Stimulated activated naive CD8-positive, alpha-beta T cell treated with anti-CD3 and anti-CD28 coated beads, Interleukin-15, amount 100 ng/mL, for 72 hours (primary cell): ENCODE results near the gene SEC31A.
"Not testable (repeated sequence)": the region's sequence is repeated elsewhere in the genome, so short reads cannot be mapped to it uniquely, and the experiment has no call there.

Experiments
- ATAC-seq: fragments of 150-1000 bp; cut with Tn5 transposase; 2 replicates; pipeline ENCODE4 v1.10.0; 2021; ENCODE audit warnings: mild to moderate bottlenecking, moderate library complexity
- DNase-seq, 2 donors: peaks; one replicate each; pipeline ENCODE4 v3.0.0; 2021 to 2022
- H3K27ac Mint-ChIP-seq, 2 donors: one replicate each; pipeline ENCODE4 v1.8.0; 2022; ENCODE audit warnings: mild to moderate bottlenecking in 2 of 2, mixed read lengths in 2 of 2, moderate library complexity in 2 of 2
- H3K27me3 Mint-ChIP-seq: one replicate; pipeline ENCODE4 v1.8.0; 2022; ENCODE audit warnings: mixed read lengths
- H3K4me1 Mint-ChIP-seq: one replicate; pipeline ENCODE4 v1.8.0; 2022; ENCODE audit warnings: mild to moderate bottlenecking, mixed read lengths
- H3K4me3 Mint-ChIP-seq, 2 donors: one replicate each; pipeline ENCODE4 v1.8.0; 2022; ENCODE audit warnings: mild to moderate bottlenecking in 2 of 2, mixed read lengths in 2 of 2, moderate library complexity in 1 of 2
- H3K9me3 Mint-ChIP-seq, 2 donors: one replicate each; pipeline ENCODE4 v1.8.0; 2022; ENCODE audit warnings: mixed read lengths in 2 of 2

The SEC31A gene

GRCh38 chr4:82890901-82891706, at the start of gene SEC31A:
Gene SEC31A, minus strand, starts transcription at chr4:82891153. Its CDS starts 9,217 bp downstream, at chr4:82881936.
- H3K27me3 Mint-ChIP-seq, result no peaks in the 10 kb centered on the region
- no peaks in the 10 kb centered on the region for H3K9me3 Mint-ChIP-seq
- DNase-seq (peak; percentile 97), ATAC-seq (peak; percentile 97)
- H3K4me1 Mint-ChIP-seq, result peaks cover 51% of the 10 kb centered on the region
- peak within 1 kb of the TSS; percentile 92 for H3K4me3 Mint-ChIP-seq
- peak within 1 kb of the TSS; percentile 94 to 96 for H3K27ac Mint-ChIP-seq

DNA sequence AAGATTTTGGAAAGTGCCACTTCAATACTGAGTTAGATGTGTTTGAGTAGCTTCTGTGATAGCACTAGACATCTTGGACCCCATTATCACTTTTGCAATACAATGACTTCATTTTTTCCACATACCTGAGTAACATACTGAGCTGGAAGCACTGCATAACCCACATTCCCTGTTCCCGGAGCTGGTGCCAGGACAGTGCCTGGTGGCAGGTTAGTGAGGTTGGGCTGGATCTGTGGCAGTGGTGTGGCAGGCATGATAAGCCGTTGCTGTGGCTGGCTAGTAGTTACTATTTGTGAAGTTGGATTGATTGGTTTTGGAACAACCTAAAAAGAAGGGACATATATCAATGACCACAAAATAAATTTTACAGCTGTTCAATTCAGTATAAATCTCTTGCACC, 48.5 kb upstream of the SEC31A start:
- no peak overlapping the region for H3K4me3 Mint-ChIP-seq
- no peak for ATAC-seq
- H3K27ac Mint-ChIP-seq, result no peak overlapping the region
- no peak for DNase-seq
- no peaks in the 10 kb centered on the region for H3K4me1 Mint-ChIP-seq
- no peaks in the 10 kb centered on the region for H3K27me3 Mint-ChIP-seq
- no peaks in the 10 kb centered on the region for H3K9me3 Mint-ChIP-seq

DNA sequence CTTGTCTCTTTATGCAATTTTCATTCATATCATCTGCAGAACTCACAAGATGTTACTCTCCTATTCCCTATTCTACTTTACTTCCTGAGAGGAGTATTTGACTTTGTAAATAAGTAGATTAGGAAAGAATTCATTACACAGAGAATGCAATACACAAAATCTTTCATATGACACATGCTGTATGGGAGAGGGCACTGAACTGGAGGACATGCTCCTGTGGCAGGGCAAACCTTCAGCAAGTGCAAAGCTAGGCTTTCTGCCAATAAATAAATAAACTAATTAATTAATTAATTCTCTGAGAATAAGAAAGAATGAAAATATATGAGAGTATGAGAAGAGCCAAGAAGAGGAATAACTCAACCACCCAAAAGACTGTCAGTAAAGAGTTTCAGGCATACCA, 43.5 kb upstream of the SEC31A start:
- ATAC-seq (no peak), DNase-seq (no peak)
- Mint-ChIP-seq H3K27ac (peak overlapping the region in 1 of 2 donors; percentile 15), H3K9me3 (no peaks in the 10 kb centered on the region), H3K4me1 (no peaks in the 10 kb centered on the region), H3K4me3 (no peak overlapping the region), H3K27me3 (no peaks in the 10 kb centered on the region)

GRCh38 chr4:82930848-82931755, 40.1 kb upstream of the SEC31A start:
- H3K27me3 Mint-ChIP-seq, result no peaks in the 10 kb centered on the region
- peak overlapping the region in 1 of 2 donors; percentile 27 for H3K27ac Mint-ChIP-seq
- no peaks in the 10 kb centered on the region for H3K4me1 Mint-ChIP-seq
- ATAC-seq, result no peak
- no peaks in the 10 kb centered on the region for H3K9me3 Mint-ChIP-seq
- DNase-seq, result no peak
- no peak overlapping the region for H3K4me3 Mint-ChIP-seq

DNA sequence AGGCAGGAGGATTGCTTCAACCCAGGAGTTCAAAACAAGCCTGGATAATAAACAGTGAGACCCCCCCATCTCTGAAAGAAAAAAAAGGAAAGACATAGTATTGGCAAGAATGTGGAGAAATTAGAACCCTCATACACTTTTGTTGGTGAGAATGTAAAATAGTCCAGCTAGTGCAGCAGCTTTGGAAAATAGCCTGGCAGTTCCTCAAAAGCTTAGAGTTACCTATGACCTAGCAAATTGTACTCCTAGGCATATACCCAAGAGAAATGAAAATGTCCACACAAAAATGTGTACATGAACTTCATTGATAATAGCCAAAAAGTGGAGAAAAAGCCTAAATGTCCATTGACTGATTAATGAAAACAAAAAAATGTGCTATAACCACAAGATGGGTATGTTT, 30.8 kb upstream of the SEC31A start:
- no peak overlapping the region for H3K27ac Mint-ChIP-seq

GRCh38 chr4:82919386-82919785, 28.4 kb upstream of the SEC31A start:
- no peak for ATAC-seq

More for the DNA sequence above, 30.8 kb upstream of the SEC31A start:
- H3K4me1 Mint-ChIP-seq, result no peaks in the 10 kb centered on the region
- H3K9me3 Mint-ChIP-seq, result no peaks in the 10 kb centered on the region
- DNase-seq, result no peak
- H3K4me3 Mint-ChIP-seq, result no peak overlapping the region
- ATAC-seq, result no peak
- no peaks in the 10 kb centered on the region for H3K27me3 Mint-ChIP-seq

GRCh38 chr4:82918091-82918490, 27.1 kb upstream of the SEC31A start:
- no peaks in the 10 kb centered on the region for H3K9me3 Mint-ChIP-seq
- no peaks in the 10 kb centered on the region for H3K27me3 Mint-ChIP-seq
- H3K4me1 Mint-ChIP-seq, result no peaks in the 10 kb centered on the region
- ATAC-seq, result no peak
- no peak overlapping the region for H3K4me3 Mint-ChIP-seq
- DNase-seq, result no peak
- no peak overlapping the region for H3K27ac Mint-ChIP-seq

More at GRCh38 chr4:82919386-82919785, 28.4 kb upstream of the SEC31A start:
- Mint-ChIP-seq H3K27ac (no peak overlapping the region), H3K9me3 (no peaks in the 10 kb centered on the region), H3K27me3 (no peaks in the 10 kb centered on the region), H3K4me3 (no peak overlapping the region), H3K4me1 (no peaks in the 10 kb centered on the region)
- no peak for DNase-seq

GRCh38 chr4:82913968-82914367, 23.0 kb upstream of the SEC31A start:
- not testable (repeated sequence) for H3K4me1 Mint-ChIP-seq, DNase-seq, H3K4me3 Mint-ChIP-seq, H3K9me3 Mint-ChIP-seq, ATAC-seq, H3K27me3 Mint-ChIP-seq, H3K27ac Mint-ChIP-seq

GRCh38 chr4:82913305-82913704, 22.4 kb upstream of the SEC31A start:
- Mint-ChIP-seq H3K9me3 (no peaks in the 10 kb centered on the region), H3K4me1 (no peaks in the 10 kb centered on the region), H3K27ac (no peak overlapping the region), H3K4me3 (no peak overlapping the region), H3K27me3 (no peaks in the 10 kb centered on the region)
- ATAC-seq (no peak), DNase-seq (no peak)

- H3K4me1 Mint-ChIP-seq, result peaks cover 20% of the 10 kb centered on the region
- H3K27ac Mint-ChIP-seq, result no peak overlapping the region
- no peak for ATAC-seq
- no peak for DNase-seq
- no peaks in the 10 kb centered on the region for H3K27me3 Mint-ChIP-seq
- no peak overlapping the region for H3K4me3 Mint-ChIP-seq
- no peaks in the 10 kb centered on the region for H3K9me3 Mint-ChIP-seq
Observed at GRCh38 chr4:82909326-82909725, 18.4 kb upstream of the SEC31A start.

DNA sequence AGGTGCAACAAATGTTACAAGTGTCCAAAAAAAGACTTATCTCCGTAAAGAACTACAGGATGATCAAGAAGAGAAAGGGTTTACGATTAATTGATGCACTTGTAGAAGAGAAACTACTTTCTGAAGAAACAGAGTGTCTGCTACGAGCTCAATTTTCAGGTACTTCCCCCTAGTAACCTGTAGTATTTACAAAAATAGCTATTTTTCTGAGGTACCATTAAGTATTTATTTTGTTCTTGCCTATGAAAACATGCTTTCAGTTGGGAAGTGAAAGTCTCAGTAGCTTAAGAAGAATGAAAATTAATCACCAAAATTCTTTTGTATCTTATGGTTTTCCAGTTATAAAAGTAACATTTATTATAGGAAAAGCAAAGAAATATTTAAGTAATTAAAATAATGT, 15.5 kb upstream of the SEC31A start:
- DNase-seq (no peak), ATAC-seq (no peak)
- Mint-ChIP-seq H3K27ac (no peak overlapping the region), H3K4me3 (peak overlapping the region in 1 of 2 donors; percentile 3), H3K9me3 (no peaks in the 10 kb centered on the region), H3K4me1 (peaks cover 32% of the 10 kb centered on the region), H3K27me3 (no peaks in the 10 kb centered on the region)

DNA sequence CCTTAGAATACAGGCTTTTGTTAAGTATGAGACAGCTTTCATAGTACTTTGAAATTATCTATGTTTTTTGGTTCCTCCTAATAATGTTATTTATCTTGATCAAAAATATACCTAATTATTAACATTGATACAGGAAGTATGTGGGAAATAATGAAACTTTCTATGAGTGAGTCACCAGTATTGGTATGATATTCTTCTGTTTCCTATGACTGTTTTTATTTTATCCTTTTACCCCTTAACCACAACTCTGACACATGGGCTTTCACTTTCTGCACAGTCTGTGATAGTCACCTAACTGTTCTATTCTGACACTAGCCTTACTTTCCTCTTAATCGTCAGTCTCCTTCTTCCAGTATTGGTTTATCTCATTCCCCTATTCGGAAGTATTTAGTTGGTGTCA, 14.3 kb upstream of the SEC31A start:
- DNase-seq (peak; percentile 37 to 58), ATAC-seq (peak; percentile 55)
- Mint-ChIP-seq H3K9me3 (no peaks in the 10 kb centered on the region), H3K4me3 (peak overlapping the region; percentile 62 to 80), H3K27me3 (no peaks in the 10 kb centered on the region), H3K27ac (peak overlapping the region in 1 of 2 donors; percentile 89), H3K4me1 (peaks cover 32% of the 10 kb centered on the region)

- ATAC-seq, result peak; percentile 40
Observed at GRCh38 chr4:82903737-82904136, 12.8 kb upstream of the SEC31A start.

GRCh38 chr4:82901183-82901718, 10.3 kb upstream of the SEC31A start:
- DNase-seq (no peak), ATAC-seq (no peak)
- Mint-ChIP-seq H3K27me3 (no peaks in the 10 kb centered on the region), H3K9me3 (no peaks in the 10 kb centered on the region), H3K4me3 (no peak overlapping the region), H3K27ac (no peak overlapping the region), H3K4me1 (peaks cover 41% of the 10 kb centered on the region)

More at GRCh38 chr4:82903737-82904136, 12.8 kb upstream of the SEC31A start:
- Mint-ChIP-seq H3K9me3 (no peaks in the 10 kb centered on the region), H3K27ac (peak overlapping the region; percentile 3 to 76), H3K4me3 (peak overlapping the region; percentile 27 to 39), H3K4me1 (peaks cover 32% of the 10 kb centered on the region), H3K27me3 (no peaks in the 10 kb centered on the region)
- peak; percentile 25 to 36 for DNase-seq

GRCh38 chr4:82900411-82901182, 9.6 kb upstream of the SEC31A start, which contains the start of gene THAP9:
Gene THAP9, plus strand, starts transcription at chr4:82900735. Its CDS starts 68 bp downstream, at chr4:82900803.
- DNase-seq, result peak; percentile 95 to 99
- Mint-ChIP-seq H3K27ac (no peak within 1 kb of the TSS), H3K4me3 (no peak within 1 kb of the TSS), H3K9me3 (no peaks in the 10 kb centered on the region), H3K4me1 (peaks cover 35% of the 10 kb centered on the region), H3K27me3 (no peaks in the 10 kb centered on the region)
- peak; percentile 91 for ATAC-seq
